ENCODE results near the gene C11orf21.

Gene C11orf21

DNA sequence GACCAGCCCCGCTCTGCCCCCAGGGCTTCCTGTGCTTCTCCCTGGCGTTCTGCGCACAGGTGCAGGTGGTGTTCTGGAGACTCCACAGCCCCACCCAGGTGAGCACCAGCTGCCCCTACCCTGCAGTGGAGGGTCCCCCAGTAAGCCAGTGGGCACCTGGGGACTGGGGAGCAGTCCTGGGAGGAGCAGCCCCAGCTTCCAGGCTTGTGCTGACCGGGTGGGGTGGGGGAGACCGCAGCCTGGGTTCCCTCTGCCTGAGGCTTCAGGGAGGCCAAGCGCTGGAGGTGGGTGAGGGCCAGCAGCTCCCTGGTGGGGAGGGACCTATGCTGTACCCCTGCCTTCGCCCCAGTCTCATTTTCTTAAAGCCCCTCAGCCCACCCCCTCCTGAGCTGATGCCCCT, 7.0 kb upstream of the C11orf21 start:
- DNase-seq (ENCODE audit: low read depth in 2 of 2) = no peak

GRCh38 chr11:2307501-2308331, 6.0 kb upstream of the C11orf21 start:
- no peak for DNase-seq (ENCODE audit: low read depth in 2 of 2)

DNA sequence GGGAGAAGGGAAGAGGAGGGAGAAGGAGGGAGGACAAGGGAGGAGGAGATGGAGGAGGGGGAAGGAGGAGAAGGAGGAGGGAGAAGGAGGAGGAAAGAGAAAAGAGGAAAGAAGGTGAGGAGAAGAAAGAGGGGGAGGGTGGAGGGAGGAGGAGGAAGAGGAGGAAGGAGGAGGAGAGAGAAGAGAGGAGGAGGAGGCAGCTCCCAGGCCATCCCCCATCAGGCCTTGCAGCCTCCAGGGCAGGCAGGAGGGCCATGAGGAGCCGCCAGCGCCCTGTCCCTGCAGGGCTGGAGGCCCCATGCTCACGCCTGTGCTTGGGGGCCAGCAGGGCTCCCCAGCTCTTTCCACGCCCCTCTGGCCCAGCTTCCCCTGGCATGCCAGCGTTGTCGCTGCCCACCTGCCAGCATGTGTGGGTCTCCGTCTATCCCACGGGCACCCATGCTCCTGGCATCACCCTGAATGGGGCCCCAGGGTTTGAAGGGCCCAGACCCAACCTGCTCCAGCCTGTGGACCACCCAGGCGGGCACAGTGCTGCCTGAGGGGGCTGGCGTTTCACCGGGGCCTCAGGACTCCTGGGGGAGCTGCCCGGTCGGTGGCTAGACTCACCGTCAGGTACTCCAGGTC, 5.3 kb upstream of the C11orf21 start:
- no peak for DNase-seq (ENCODE audit: low read depth in 2 of 2)

DNA sequence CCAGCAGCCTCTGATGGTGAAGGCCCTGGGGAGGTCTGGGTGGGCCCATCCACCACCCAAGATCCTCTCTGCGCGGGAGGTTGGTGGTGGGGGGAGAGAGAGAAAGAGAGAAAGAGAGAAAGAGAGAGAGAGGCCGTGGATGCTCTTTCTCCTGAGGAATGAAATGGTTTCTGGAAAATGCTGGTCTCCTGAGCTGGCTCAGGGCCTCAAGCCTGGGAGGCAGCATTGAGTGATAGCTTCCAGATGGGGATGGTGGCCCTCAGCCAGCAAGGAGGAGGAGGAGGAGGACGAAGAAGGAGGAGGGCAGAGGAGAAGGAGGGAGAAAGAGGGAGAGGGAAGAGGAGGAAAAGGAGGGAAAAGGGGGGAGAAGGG, 4.7 kb upstream of the C11orf21 start:
- no peak for DNase-seq (ENCODE audit: low read depth in 2 of 2)

DNA sequence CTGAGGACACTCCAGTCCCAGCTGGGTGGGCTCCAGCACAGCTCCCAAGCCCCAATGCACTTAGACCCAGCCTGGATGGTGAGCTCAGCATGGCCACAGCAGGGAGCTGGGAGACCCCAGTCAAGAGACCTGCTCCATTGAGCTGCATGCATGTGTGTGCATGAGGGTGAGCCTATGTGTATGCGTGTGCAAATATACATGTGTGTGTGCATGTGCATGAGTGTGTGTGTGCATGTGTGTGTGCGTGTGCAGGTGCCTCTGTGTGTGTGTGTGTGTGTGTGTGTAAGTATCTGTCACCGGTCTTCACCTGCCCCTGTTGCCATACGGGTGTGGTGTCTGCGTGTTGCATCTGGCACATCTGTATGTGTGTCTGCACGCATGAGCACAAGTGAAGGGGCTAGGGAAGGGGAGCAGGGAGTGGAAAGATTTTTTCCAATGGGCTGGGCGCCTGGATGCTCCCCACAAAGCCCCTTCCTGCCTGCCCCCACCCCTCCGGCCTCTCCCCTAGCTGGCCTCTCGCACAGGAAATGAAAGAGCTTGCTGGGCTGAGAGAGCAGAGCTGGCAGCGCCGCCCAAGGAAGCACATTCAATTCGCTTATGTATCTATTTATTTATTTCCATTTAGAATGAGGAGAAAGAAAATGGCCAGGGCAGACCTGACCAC, 4.2 kb upstream of the C11orf21 start:
- no peak for DNase-seq (ENCODE audit: low read depth in 2 of 2)

DNA sequence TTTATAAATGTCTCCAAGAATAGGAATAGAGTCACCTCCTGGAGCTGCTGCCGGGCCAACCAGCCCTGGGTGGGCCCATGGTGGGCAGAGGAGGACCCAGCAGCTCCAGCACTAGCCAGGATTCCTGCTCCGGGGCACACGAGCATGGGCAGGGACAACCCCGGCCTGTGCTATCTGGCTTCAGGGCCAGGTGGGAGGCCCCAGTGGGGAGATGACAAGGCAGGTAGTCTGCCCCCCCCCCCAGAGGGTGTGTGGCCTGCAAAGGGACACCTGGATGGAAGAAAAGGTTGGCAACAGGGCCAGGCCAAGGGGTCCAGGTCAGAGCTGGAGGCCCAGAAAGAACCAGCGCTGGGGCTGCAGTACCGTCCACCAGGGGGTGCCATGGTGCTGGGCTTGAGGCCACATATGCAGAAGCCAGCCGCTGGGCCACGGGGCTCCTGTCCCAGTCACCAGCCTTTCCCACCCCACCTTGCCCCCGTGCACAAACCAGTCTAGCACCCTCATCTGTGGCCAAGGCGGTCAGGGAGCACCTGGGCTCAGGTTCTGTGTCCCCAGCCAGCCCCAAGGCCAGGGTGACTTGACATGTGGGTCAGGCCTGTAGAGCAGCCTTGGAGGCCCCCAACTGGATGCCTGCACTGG, 3.5 kb upstream of the C11orf21 start:
- peak; percentile 69 to 77 for DNase-seq (ENCODE audit: low read depth in 2 of 2)

GRCh38 chr11:2304506-2305139, 2.9 kb upstream of the C11orf21 start:
- no peak for DNase-seq (ENCODE audit: low read depth in 2 of 2)

DNA sequence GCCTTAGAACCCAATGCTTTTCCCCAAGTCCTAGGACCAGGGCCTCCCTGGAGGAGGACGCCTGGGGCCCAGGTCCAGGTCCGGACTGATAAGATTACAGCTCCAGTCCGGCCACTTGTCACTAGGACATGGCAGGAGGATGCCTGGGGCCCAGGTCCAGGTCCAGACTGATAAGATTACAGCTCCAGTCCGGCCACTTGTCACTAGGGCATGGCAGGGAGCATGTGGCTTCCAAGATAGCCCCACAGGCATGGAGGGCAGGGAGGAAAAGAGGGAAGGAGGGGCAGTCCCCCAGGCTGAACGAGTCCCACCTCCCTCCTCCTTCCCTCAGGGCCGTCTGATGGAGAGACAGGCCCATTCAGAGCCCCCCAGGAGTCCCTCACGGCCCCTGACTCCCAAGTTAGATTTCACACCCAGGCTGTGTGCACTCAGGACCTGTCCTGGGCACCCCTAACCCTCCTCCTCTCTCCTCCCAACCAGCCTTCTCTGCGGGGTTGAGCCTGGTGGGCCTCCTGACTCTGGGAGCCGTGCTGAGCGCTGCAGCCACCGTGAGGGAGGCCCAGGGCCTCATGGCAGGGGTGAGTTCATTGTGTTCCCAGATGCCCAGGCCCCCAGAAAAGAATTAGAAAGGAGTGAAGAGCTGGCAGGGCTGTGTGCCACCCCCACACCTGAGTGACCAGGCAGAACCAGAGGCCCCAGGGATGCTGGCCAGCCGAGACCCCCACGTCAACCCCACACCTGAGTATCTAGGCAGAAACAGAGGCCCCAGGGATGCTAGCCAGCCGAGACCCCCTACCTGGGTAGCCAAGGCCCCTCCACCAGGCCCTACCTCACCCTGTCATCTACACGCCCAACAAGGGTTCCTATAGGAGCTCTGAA, 2.1 kb upstream of the C11orf21 start:
- no peak for DNase-seq (ENCODE audit: low read depth in 2 of 2)

DNA sequence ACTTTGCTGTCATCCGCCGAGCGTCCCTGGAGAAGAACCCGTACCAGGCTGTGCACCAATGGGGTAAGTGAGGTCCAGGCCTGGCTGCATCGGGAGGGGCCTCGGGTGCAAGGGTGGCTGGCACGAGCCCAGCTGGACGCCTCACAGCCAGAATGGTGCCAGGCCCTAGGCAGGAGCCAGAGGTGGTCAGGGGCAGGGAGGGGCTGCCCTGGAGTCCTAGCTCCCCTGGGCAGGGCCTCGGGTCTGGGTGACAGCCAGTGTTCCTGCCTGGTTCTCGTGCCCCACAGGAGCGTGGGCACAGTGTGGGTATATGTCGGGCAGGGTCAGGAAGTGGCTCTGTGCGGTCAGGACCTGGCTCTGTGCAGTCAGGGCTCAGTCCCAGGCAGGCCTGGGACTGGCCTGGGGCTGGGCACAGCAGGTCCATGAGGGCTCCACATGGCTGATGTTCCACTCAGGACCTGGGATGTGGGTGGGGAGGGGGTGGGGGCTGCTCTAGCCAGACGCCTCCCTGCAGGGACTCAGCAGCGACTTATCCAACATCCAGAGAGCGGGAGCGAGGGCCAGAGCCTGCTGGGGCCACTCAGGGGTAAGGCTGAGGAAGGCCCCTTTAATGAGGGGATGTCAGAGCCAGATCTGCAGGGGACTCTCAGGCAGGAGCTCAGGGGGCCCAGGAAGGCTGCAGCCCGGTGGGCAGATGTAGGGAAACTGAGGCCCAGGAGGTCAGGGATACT, 1.3 kb upstream of the C11orf21 start:
- no peak for DNase-seq (ENCODE audit: low read depth in 2 of 2)

- no peak for DNase-seq (ENCODE audit: low read depth in 2 of 2)
These were observed 683 bp upstream of the C11orf21 start for GRCh38 chr11:2302306-2302895.

DNA sequence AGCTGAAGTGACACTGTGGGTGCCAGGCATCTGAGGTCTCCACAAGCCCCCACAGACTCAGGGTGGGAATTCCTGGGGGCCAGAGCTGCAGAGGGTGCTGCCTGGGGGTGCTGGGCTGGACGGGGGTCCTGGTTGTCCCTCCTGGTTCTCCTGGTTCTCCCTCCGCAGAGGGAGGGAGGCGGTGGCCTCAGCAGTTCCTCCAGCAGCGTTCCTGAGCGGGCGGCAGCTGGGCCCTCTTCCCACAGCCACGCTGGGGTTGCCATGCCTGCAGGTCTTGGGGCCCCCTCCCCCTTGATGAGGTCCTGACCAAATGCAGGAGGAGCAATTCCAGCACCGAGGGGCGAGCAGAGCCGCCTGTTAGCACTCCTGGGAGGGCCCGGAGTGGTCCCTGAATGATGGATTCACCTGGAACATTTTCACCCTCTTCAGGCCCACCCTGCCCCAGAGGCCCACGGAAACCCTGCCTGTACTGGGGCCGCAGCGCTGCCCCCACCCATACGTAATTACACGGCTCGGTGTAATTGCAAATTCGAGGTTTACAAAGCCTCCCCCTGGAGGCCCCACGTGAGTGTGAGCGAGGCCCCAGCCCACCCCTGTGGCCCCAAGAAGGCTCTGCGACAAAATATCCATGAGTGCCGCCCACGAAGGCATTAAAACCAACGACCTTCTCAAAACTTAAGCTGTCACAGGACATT, 635 bp downstream of the C11orf21 start:
- no peak for DNase-seq (ENCODE audit: low read depth in 2 of 2)

GRCh38 chr11:2300290-2300935, 1.3 kb downstream of the C11orf21 start:
- DNase-seq (ENCODE audit: low read depth in 2 of 2) = no peak

DNA sequence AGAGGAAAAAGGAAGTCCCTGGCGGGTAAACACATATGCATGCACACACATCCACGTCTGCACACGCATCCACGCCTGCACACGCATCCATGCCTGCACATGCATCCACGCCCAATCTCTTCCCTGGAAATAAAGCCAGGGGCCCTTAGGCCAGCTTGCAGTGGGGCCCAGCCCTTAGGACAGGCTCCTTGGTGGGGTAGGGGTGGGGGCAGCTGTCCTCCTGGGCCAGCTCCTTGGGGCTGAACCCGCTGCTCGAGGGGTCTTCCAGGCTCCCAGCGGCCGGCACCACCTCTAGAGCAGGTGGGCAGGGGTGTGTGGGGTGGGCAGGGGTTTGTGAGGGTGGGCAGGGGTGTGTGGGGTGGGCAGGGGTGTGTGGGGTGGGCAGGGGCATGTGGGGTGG, 1.9 kb downstream of the C11orf21 start:
- no peak for DNase-seq (ENCODE audit: low read depth in 2 of 2)

DNA sequence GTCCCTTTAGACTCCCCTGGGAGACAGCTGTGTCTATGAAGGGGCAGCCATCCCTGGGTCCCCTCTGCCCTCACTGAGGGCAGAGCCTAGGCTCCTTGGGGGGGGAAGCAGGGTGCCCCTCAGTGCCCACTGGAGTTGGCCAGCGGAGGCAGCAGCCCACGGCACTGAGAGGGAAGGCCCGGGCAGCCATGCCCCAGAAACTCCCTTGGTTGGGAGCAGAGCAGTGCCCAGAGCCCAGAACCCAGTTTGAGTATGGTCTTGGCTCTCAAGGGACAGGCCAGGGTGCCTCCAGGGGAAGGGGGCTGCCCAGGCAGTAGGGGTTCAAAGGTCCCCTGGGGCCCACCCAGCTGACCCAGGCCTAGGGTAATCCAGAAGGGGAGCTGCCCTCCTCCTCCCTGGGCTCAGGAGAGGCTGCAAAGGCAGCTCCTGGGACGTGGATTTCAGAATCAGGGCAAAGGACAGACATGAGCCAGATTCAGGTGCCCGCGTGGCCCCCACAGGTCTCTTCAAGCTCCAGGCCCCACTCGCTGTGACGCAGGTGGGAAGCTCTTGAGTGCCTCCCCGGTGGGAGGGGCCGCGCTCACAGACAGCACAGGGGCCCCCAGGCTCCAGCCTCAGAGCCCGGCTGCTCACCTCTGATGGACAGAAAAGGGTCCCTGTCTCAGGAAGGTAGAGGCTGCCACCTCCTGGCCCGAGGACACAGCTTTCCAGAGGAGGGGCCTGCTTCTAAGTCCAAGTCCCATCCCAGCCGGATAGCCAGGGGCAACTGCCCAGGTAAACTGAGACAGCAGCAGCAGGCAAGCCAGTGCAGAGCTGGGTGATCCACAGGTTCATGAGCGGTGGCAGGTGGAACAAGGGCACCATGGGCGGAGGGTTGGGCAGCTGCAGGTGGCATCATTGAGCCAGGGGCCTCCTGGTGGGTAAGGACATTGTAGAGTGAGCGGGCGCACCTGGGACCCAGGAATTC, 2.6 kb downstream of the C11orf21 start:
- DNase-seq (ENCODE audit: low read depth in 2 of 2) = no peak

DNA sequence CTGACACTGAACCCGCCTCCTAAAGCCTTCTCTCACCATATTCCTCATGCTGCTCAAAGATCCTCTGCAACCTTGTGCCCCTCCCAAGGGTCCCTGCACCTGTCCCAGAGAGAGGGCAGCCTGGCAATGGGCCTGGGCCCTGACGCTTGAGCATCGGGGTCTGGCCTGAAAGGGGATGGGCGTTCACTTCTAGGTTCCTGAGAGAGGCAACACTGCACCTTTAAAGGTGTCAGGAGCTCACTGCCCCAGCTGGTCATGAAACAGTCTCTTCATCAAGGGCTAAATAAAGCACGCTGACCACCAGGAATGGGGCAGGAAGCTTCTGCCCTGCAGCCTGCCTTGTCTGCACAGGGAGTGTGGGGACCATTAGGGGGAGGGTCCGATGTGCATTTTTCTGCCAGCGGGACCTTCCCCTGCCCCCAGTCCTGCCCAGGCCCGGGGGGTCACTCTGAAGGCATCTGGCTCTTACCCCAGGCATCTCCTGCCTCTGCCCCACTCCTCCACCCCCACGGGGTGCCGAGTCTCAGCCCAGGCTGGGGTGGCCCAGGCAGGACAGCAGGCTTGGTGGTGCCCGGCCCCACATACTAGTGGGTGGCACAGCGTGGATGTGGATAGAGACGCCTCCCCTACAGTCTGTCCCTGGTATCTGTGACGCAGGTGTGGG, 3.5 kb downstream of the C11orf21 start:
- no peak for DNase-seq (ENCODE audit: low read depth in 2 of 2)

GRCh38 chr11:2297623-2298030, 4.1 kb downstream of the C11orf21 start:
- DNase-seq (ENCODE audit: low read depth in 2 of 2) = no peak
